A549 (cell line): Measurements from ENCODE around the gene PEX5. TPM values are rescaled to one million over a fixed set of nuclear protein-coding genes. Genes with fewer than 3 reads are reported as not detected.

Experiments
- ATAC-seq, 2 experiments: fragments of 200-7000 bp in 1 of 2; fragments of >200 bp in 1 of 2; cut with Nextera tagmentation in 1 of 2; cut with Tn5 transposase in 1 of 2; 3 replicates each; pipeline versions ENCODE4 v1.8.0 to v1.9.1; 2018 to 2020; ENCODE audit warnings: mild to moderate bottlenecking in 1 of 2, moderate library complexity in 1 of 2
- CTCF ChIA-PET: fragments of 300-600 bp; sonication (Branson Sonifier 250); formaldehyde crosslinking; extraction: SDS; loops from one replicate; lab custom pipeline; 2021; ENCODE audit warnings: antibody characterized with exemption, inconsistent platforms; lab: Yijun Ruan, JAX
- POLR2A ChIA-PET: fragments of 350-600 bp; formaldehyde crosslinking; extraction: SDS; loops from one replicate; lab custom pipeline; 2021; ENCODE audit warnings: antibody characterized with exemption, inconsistent platforms; lab: Yijun Ruan, JAX
- DNase-seq, 2 experiments: peaks; one replicate each; pipeline versions ENCODE4 v3.0.0 to v3.0.0-alpha.2; 2011 to 2016; ENCODE audit warnings: low read depth in 1 of 2, low spot score in 1 of 2
- FAIRE-seq: peaks from 2 replicates; lab custom pipeline; 2011; peaks lifted over from hg19 to GRCh38; lab: Jason Lieb, UNC
- H3K27ac ChIP-seq, 2 experiments: fragments of >200 bp; sonication (Bioruptor Twin); formaldehyde crosslinking; 3 replicates each; pipeline ENCODE4 v1.5.1; 2016 to 2017
- H3K4me1 ChIP-seq: fragments of >200 bp; sonication (Bioruptor Twin); formaldehyde crosslinking; 3 replicates; pipeline ENCODE4 v1.6.1; 2016
- H3K4me2 ChIP-seq: fragments of >200 bp; sonication (Bioruptor Twin); formaldehyde crosslinking; 3 replicates; pipeline ENCODE4 v1.6.1; 2016
- H3K4me3 ChIP-seq: fragments of >200 bp; sonication (Bioruptor Twin); formaldehyde crosslinking; 3 replicates; pipeline ENCODE4 v1.5.1; 2016
- H3K9me3 ChIP-seq: fragments of >200 bp; sonication (Bioruptor Twin); formaldehyde crosslinking; 3 replicates; pipeline ENCODE4 v1.6.1; 2016
- CBX2 ChIP-seq: fragments of 200-600 bp; sonication (generic); IDR thresholded peaks from 2 replicates; pipeline ENCODE4 v1.6.1; 2016; ENCODE audit warnings: low read depth, mild to moderate bottlenecking, borderline replicate concordance
- CEBPB ChIP-seq, 2 experiments: fragments of >200 bp in 1 of 2; sonication (Bioruptor Twin) in 1 of 2; formaldehyde crosslinking in 1 of 2; IDR thresholded peaks; 2 replicates each; pipeline ENCODE4 v1.6.1; 2012 to 2016
- CHD2 ChIP-seq: fragments of 150-350 bp; IDR thresholded peaks from 2 replicates; pipeline ENCODE4 v1.6.1; 2014; ENCODE audit warnings: low read length; ENCODE audit not compliant: partially characterized antibody
- CHD4 ChIP-seq: fragments of 200-600 bp; sonication (generic); IDR thresholded peaks from 2 replicates; pipeline ENCODE4 v1.6.1; 2016; ENCODE audit warnings: antibody characterized with exemption, mild to moderate bottlenecking, borderline replicate concordance
- ESRRA ChIP-seq: fragments of 150-350 bp; IDR thresholded peaks from 2 replicates; pipeline ENCODE4 v1.6.1; 2014; ENCODE audit warnings: mild to moderate bottlenecking, low read length, borderline replicate concordance
- FOSB ChIP-seq: fragments of 250-450 bp; sonication (Bioruptor Pico); IDR thresholded peaks from 2 replicates; pipeline ENCODE4 v1.5.0; 2020; ENCODE audit warnings: mild to moderate bottlenecking, moderate library complexity
- FOXS1 ChIP-seq: fragments of 250-450 bp; sonication (Bioruptor Pico); IDR thresholded peaks from 2 replicates; pipeline ENCODE4 v1.5.0; 2020; ENCODE audit warnings: mild to moderate bottlenecking, moderate library complexity
- HOXA7 ChIP-seq: fragments of 250-450 bp; sonication (Bioruptor Pico); IDR thresholded peaks from 2 replicates; pipeline ENCODE4 v1.5.0; 2020; ENCODE audit warnings: mild to moderate bottlenecking, moderate library complexity
- JUN ChIP-seq, 2 experiments: fragments of >200 bp; sonication (Bioruptor Twin); formaldehyde crosslinking; IDR thresholded peaks; 2 replicates in 1 of 2; 3 replicates in 1 of 2; pipeline ENCODE4 v1.6.1; 2016 to 2017
- JUNB ChIP-seq: fragments of >200 bp; sonication (Bioruptor Twin); formaldehyde crosslinking; IDR thresholded peaks from 2 replicates; pipeline ENCODE4 v1.6.1; 2016
- KDM1A ChIP-seq: fragments of 200-600 bp; sonication (generic); IDR thresholded peaks from 2 replicates; pipeline ENCODE4 v1.6.1; 2016; ENCODE audit warnings: low read depth, mild to moderate bottlenecking
- KDM5A ChIP-seq: fragments of 200-600 bp; sonication (generic); IDR thresholded peaks from 2 replicates; pipeline ENCODE4 v1.6.1; 2016; ENCODE audit warnings: antibody characterized with exemption, mild to moderate bottlenecking
- MAFK ChIP-seq: fragments of 450-650 bp; IDR thresholded peaks from 2 replicates; pipeline ENCODE4 v1.6.1; 2014; ENCODE audit not compliant: partially characterized antibody
- NFE2L2 ChIP-seq: fragments of 150-350 bp; conservative IDR thresholded peaks from 2 replicates; pipeline ENCODE4 v1.6.1; 2014; ENCODE audit warnings: low read length
- NPAS2 ChIP-seq: fragments of 250-450 bp; sonication (Bioruptor Pico); IDR thresholded peaks from 2 replicates; pipeline ENCODE4 v1.8.0; 2022; ENCODE audit warnings: mild to moderate bottlenecking, moderate library complexity, borderline replicate concordance
- RARB ChIP-seq: fragments of 250-450 bp; sonication (Bioruptor Pico); IDR thresholded peaks from 2 replicates; pipeline ENCODE4 v1.8.0; 2021; ENCODE audit warnings: mild to moderate bottlenecking, moderate library complexity
- RCOR1 ChIP-seq: fragments of 150-350 bp; IDR thresholded peaks from 2 replicates; pipeline ENCODE4 v1.6.1; 2014; ENCODE audit warnings: antibody characterized with exemption, low read length, low read depth
- ZFP36 ChIP-seq: fragments of 450-650 bp; IDR thresholded peaks from 2 replicates; pipeline ENCODE4 v1.6.1; 2014; ENCODE audit warnings: borderline replicate concordance; ENCODE audit not compliant: partially characterized antibody
- WGBS: methylation state at CpG from one replicate; pipeline ENCODE4 v1.1.6; 2017; ENCODE audit errors: missing lambda C conversion rate; 5-methylcytosine and 5-hydroxymethylcytosine counted together
- polyA plus RNA-seq, 4 experiments: library from polyadenylated mRNA; depleted of rRNA in 3 of 4; stranded (reverse); fragments of >200 nt; fragmentation: RNase III in 1 of 4; extraction: RNeasy Plus Mini Kit Qiagen cat#74134 plus additional on column Dnase treatment in 1 of 4; gene quantifications; 2 replicates in 3 of 4; 3 replicates in 1 of 4; pipeline ENCODE4 v1.2.3, GENCODE V29; 2011 to 2017
- TF ChIP-seq, protein P1 (sequence below): IDR thresholded peaks from 2 replicates; pipeline ENCODE4 v1.6.1; 2012
- TF ChIP-seq, protein P2 (sequence below): IDR thresholded peaks from 2 replicates; pipeline ENCODE4 v1.6.1; 2012; ENCODE audit warnings: low read depth, borderline replicate concordance
- TF ChIP-seq, protein P3 (sequence below): fragments of >200 bp; sonication (Bioruptor Twin); formaldehyde crosslinking; IDR thresholded peaks from 3 replicates; pipeline ENCODE4 v1.5.1; 2016
- TF ChIP-seq, protein P4 (sequence below): fragments of >200 bp; sonication (Bioruptor Twin); formaldehyde crosslinking; IDR thresholded peaks from 3 replicates; pipeline ENCODE4 v1.6.1; 2016
- TF ChIP-seq, protein P5 (sequence below): fragments of >200 bp; sonication (Bioruptor Twin); formaldehyde crosslinking; IDR thresholded peaks from 2 replicates; pipeline ENCODE4 v1.6.1; 2016

Gene PEX5
- polyA plus RNA-seq, 2 of the 4 experiments (the other 2 are of a cell fraction), result 21.5 to 31.5 TPM

DNA sequence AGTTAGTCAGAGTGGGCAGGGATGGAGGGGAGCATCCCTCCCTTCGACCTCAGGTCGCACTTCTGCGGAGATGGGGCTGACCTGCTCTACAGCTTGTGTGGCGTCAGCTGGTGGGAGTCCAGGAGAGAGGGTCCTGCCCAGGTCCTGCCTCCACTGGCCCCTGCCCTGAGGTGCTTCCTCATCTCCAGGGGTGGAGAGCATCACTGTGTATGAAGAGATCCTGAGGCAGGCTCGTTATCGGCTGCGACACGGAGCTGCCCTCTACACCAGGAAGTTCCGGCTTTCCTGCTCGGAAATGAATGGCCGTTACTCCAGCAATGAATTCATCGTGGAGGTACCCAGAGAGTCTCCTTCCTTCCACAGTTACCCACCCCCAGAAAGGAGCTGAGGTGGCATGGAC is 39.1 kb upstream of the PEX5 start:
- CTCF ChIA-PET, result interaction anchor here (1.0 to 2.0 kb wide), 4 partner anchors 8 to 1395 kb away, joined by 3 to 7 read pairs (median 4); no protein-coding TSS in a partner anchor
- no peaks in the 10 kb centered on the region for H3K9me3 ChIP-seq
- H3K4me1 ChIP-seq, result no peaks in the 10 kb centered on the region
- H3K4me3 ChIP-seq, result no peak overlapping the region
- DNase-seq (no peak), ATAC-seq (no peak), FAIRE-seq (no peak)
- POLR2A ChIA-PET, result no interaction called here
- TF ChIP-seq FOXS1 (CRISPR knock-in tag), result no peak
- TF ChIP-seq, protein P1, sequence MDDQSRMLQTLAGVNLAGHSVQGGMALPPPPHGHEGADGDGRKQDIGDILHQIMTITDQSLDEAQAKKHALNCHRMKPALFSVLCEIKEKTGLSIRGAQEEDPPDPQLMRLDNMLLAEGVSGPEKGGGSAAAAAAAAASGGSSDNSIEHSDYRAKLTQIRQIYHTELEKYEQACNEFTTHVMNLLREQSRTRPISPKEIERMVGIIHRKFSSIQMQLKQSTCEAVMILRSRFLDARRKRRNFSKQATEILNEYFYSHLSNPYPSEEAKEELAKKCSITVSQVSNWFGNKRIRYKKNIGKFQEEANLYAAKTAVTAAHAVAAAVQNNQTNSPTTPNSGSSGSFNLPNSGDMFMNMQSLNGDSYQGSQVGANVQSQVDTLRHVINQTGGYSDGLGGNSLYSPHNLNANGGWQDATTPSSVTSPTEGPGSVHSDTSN, result no peak
- TF ChIP-seq ZFP36, result no peak
- TF ChIP-seq, protein P2, sequence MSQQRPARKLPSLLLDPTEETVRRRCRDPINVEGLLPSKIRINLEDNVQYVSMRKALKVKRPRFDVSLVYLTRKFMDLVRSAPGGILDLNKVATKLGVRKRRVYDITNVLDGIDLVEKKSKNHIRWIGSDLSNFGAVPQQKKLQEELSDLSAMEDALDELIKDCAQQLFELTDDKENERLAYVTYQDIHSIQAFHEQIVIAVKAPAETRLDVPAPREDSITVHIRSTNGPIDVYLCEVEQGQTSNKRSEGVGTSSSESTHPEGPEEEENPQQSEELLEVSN, result no peak
- TF ChIP-seq CHD4, result no peak
- no peak for TF ChIP-seq HOXA7 (CRISPR knock-in tag)
- TF ChIP-seq, protein P3, sequence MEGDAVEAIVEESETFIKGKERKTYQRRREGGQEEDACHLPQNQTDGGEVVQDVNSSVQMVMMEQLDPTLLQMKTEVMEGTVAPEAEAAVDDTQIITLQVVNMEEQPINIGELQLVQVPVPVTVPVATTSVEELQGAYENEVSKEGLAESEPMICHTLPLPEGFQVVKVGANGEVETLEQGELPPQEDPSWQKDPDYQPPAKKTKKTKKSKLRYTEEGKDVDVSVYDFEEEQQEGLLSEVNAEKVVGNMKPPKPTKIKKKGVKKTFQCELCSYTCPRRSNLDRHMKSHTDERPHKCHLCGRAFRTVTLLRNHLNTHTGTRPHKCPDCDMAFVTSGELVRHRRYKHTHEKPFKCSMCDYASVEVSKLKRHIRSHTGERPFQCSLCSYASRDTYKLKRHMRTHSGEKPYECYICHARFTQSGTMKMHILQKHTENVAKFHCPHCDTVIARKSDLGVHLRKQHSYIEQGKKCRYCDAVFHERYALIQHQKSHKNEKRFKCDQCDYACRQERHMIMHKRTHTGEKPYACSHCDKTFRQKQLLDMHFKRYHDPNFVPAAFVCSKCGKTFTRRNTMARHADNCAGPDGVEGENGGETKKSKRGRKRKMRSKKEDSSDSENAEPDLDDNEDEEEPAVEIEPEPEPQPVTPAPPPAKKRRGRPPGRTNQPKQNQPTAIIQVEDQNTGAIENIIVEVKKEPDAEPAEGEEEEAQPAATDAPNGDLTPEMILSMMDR, result no peak
- no peak for TF ChIP-seq KDM5A
- TF ChIP-seq, protein P4, sequence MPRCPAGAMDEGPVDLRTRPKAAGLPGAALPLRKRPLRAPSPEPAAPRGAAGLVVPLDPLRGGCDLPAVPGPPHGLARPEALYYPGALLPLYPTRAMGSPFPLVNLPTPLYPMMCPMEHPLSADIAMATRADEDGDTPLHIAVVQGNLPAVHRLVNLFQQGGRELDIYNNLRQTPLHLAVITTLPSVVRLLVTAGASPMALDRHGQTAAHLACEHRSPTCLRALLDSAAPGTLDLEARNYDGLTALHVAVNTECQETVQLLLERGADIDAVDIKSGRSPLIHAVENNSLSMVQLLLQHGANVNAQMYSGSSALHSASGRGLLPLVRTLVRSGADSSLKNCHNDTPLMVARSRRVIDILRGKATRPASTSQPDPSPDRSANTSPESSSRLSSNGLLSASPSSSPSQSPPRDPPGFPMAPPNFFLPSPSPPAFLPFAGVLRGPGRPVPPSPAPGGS, result no peak
- no peak for TF ChIP-seq KDM1A
- TF ChIP-seq, protein P5, sequence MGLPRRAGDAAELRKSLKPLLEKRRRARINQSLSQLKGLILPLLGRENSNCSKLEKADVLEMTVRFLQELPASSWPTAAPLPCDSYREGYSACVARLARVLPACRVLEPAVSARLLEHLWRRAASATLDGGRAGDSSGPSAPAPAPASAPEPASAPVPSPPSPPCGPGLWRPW, result no peak
- no peak for TF ChIP-seq ESRRA
- TF ChIP-seq JUN (IDR thresholded peaks at IDR 0.05), result no peak
- TF ChIP-seq NFE2L2, result no peak
- WGBS, result 92% methylated on average over 12 of the region's 12 CpGs
- no peak overlapping the region for H3K4me2 ChIP-seq
- no peak overlapping the region for H3K27ac ChIP-seq

DNA sequence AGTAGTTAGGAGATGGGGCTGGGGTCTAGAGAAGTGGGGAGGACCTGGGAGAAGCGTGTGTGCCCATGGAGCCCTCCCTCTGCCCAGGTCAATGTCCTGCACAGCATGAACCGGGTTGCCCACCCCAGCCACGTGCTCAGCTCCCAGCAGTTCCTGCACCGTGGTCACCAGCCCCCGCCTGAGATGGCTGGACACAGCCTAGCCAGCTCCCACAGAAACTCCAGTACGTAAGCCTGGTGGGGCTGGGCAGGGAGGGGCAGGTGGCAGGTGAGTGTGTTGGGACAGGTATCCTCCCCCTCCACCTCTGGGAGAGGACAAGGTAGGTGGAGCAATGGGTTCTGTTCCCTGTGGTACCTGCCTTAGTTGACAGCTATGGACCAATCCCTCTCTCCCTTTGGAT is 38.6 kb upstream of the PEX5 start:
- 83% methylated on average over 6 of the region's 6 CpGs for WGBS
- H3K4me2 ChIP-seq, result no peak overlapping the region
- TF ChIP-seq NFE2L2, result no peak
- TF ChIP-seq KDM5A, result no peak
- no peak for TF ChIP-seq JUNB
- TF ChIP-seq NPAS2 (CRISPR knock-in tag), result no peak
- TF ChIP-seq FOSB (CRISPR knock-in tag), result no peak
- ChIA-PET POLR2A (no interaction called here), CTCF (interaction anchor here (1.0 to 2.0 kb wide), 3 partner anchors 9 to 12 kb away, joined by 4 to 7 read pairs (median 5); no protein-coding TSS in a partner anchor)
- FAIRE-seq (no peak), DNase-seq (no peak), ATAC-seq (no peak)
- H3K9me3 ChIP-seq, result no peaks in the 10 kb centered on the region
- H3K4me1 ChIP-seq, result no peaks in the 10 kb centered on the region
- H3K4me3 ChIP-seq, result no peak overlapping the region
- no peak overlapping the region for H3K27ac ChIP-seq

DNA sequence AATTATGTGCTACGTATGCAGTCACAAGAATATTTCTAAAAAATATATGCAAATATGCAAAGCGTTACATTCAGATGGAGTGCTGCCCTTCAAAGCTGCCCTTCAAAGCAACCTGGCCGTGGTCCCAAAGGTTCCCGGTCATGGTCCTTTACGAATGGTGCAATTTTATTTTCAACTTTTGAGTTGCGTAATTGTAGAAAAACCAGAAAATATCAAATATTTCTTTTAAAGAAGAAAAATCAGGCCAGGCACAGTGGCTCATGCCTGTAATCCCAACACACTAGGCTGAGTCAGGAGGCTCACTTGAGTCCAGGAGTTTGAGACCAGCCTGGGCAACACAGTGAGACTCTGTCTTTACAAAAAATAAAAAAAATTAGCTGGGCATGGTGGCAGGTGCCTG is 38.0 kb upstream of the PEX5 start:
- H3K4me3 ChIP-seq, result no peak overlapping the region
- no peaks in the 10 kb centered on the region for H3K4me1 ChIP-seq
- H3K9me3 ChIP-seq, result no peaks in the 10 kb centered on the region
- ATAC-seq (no peak), DNase-seq (no peak)
- H3K27ac ChIP-seq, result no peak overlapping the region
- TF ChIP-seq NPAS2 (CRISPR knock-in tag), result no peak
- no peak for TF ChIP-seq CBX2
- no peak for TF ChIP-seq NFE2L2
- no peak for TF ChIP-seq CHD2
- no peak for TF ChIP-seq MAFK
- TF ChIP-seq CHD4, result no peak
- no peak for TF ChIP-seq RARB (CRISPR knock-in tag)
- TF ChIP-seq RCOR1, result no peak
- TF ChIP-seq CEBPB (IDR thresholded peaks at IDR 0.05), result 0 out of 4 replicates have a peak, but pooled peaks of 1 of the 2 experiments have one; percentile 31
- TF ChIP-seq, all 56 proteins: peak for 1
- no peak for FAIRE-seq
- H3K4me2 ChIP-seq, result no peak overlapping the region
- 90% methylated on average over 6 of the region's 6 CpGs for WGBS
- ChIA-PET CTCF (interaction anchor here (0.8 to 1.4 kb wide), 4 partner anchors 10 to 12 kb away, joined by 3 to 5 read pairs (median 4); no protein-coding TSS in a partner anchor), POLR2A (no interaction called here)
